Activated naive CD4-positive, alpha-beta T cell treated with anti-CD3 and anti-CD28 coated beads, Interleukin-2, amount 50 U/mL, for 16 hours (primary cell): Measurements from ENCODE around the gene REEP2.
A peak's percentile ranks its signal among the peaks of the same experiment; 100 is the strongest.
"Not testable (repeated sequence)": the region's sequence is repeated elsewhere in the genome, so short reads cannot be mapped to it uniquely, and the experiment has no call there.

Source experiments
- DNase-seq: peaks from one replicate; pipeline ENCODE4 v3.0.0-alpha.2; 2020

The REEP2 gene

DNA sequence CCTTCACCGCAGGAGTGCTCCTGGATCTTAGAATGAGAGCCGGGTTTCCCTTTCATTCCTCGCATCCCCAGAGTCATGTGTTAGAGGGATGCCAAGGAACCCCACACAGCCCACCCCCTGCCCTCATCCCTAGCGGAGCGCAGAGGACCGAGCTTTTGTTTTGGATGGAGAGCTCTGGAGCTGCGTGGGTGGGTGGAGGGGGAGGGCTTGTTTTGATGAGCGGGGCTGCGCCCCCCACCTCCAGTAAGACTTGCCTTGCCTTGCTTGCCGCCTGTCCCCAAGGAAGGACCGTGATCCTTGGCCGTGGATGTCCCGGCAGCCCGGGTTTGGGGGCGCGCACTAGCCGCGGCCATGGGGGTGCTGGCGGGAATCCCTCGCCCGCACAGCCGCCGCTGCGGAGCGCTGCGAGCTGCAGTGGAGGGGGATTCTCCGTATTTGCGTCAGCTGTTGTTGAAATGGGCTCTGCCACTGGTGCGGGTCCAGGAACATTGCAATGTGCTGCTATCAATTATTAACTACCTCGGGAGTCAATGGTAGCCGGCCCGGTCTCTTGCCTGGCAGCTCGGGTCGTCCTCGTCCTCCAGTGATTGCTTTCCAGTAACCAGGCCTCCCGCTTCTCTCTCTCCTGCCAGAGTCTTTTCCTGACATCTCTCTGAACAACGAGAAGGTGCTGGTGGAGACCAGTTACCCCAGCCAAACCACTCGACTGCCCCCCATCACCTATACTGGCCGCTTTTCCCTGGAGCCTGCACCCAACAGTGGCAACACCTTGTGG lies 27.5 kb downstream of the REEP2 start:
- DNase-seq: peak; percentile 31

- DNase-seq: no peak
These were observed 28.2 kb downstream of the REEP2 start for GRCh38 chr5:138466900-138467710.

GRCh38 chr5:138467711-138468132 lies 28.9 kb downstream of the REEP2 start:
- no peak for DNase-seq

GRCh38 chr5:138468133-138468965 lies 29.5 kb downstream of the REEP2 start:
- DNase-seq: no peak

DNA sequence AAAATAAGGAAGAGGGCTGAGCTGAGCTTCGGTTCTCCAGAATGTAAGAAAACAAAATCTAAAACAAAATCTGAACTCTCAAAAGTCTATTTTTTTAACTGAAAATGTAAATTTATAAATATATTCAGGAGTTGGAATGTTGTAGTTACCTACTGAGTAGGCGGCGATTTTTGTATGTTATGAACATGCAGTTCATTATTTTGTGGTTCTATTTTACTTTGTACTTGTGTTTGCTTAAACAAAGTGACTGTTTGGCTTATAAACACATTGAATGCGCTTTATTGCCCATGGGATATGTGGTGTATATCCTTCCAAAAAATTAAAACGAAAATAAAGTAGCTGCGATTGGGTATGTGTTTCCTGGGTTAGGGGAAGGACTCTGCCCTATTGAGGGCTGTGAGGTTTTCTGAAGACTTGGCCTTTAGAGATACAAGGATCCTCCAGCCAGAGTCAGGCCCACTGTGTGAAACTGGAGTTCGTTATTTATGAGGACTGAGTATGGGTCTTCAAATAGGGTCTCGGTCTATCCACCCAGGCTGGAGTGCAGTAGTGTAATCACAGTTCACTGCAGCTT lies 30.2 kb downstream of the REEP2 start:
- no peak for DNase-seq

DNA sequence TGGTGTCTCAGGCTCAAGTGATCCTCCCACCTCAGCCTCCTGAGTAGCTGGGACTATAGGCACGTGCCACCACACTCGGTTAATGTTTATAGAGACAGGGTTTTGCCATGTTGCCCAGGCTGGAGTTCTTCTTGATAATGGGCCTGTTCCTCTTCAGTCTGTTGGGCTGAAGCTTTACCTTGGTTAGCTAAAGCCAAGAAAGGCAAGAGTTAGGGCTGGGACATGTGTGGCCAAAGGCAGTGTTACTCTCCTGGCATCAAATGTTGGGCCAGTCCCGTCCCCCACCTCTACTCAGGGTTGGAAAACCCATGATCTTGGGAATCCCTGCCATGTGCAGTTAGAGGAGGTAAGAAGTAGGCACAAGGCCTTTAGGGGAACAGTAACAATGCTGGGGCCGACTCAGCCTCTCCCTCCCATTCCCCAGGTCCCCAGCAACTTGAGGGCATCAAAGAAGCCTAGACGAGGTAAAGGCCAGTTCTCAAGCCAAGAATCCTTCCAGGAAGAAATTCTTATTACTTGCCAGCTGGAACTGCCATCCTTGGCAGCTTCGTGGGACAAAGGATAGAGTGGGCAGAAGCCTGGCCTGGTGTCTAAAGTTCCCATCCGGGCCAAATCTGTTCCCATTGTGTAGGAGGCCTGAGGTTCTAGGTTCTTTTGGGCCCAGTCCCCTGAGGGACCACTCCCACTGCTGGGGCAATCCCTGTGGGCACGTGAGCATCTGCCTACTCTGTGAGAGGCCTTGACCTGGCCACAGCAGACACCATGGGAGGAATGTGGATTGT lies 30.9 kb downstream of the REEP2 start:
- no peak for DNase-seq

DNA sequence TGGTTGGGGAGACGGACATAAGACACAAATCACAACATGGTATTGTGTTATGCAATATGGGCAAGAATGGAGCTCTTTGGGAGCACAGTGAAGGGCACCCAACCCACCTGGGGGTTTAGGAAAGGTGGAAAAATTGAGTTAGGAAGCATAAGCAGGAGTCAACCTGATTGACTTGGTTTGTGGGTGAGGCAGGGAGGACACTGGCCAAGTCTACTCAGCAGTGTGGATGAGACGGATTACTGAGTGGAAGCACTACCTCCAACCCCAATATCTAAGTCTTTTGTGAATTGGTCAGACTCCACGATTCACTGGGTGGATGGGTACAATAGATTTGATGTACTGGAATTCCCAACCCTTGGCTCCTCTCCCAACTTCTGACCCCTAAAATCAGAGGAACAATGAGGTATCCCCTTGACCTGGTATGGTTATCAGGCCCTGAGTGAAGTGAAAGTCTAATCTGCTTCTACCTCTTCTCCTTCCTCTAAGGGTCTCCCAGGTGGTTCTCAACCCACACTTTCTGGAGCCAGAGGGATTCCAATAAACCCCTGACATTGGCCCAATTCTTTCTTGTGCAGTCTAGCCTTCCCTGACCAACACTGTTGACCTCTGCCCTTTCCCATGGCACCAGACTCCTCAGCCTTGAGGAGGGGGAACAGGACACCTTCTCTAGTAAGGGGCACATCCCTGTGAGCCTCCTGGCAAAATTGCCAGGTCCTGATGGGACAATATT lies 31.6 kb downstream of the REEP2 start:
- no peak for DNase-seq

GRCh38 chr5:138471052-138471361 lies 32.1 kb downstream of the REEP2 start:
- DNase-seq: no peak

DNA sequence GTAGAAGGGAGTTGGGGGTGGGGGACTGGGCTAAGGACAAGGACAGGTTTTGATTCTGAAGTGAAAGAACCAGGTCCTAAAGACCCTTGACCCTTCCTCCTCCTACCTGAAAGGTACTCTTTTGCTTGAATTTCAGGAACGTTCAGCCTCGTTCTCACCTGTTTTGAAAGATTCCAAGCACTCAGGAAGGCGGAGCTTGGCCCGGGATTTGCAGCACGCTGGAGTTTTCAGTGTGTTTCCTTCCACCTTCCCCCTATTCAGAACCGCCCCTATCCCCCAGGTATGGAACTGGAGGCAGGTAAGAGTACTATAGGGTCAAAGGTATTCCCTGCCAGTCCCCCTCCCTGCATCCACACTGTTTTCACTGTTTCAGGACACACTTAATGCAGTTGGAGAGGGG lies 33.5 kb downstream of the REEP2 start:
- no peak for DNase-seq

DNA sequence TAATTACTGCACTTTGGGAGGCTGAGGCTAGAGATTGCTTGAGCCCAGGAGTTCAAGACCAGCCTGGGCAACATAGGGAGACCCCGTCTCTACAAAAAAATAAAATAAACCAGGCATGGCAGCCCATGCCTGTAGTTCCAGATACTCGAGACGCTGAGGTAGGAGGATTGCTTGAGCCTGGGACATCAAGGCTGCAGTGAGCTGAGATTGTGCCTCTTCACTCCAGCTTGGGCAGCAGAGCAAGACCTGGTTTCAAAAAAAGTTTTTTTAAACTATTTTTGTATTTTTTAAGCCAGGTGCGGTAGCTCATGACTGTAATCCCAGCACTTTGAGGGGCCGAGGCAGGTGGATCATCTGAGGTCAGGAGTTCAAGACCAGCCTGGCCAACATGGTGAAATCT lies 34.3 kb downstream of the REEP2 start:
- not testable (repeated sequence) for DNase-seq

GRCh38 chr5:138476918-138477317 lies 38.1 kb downstream of the REEP2 start:
- DNase-seq: no peak

DNA sequence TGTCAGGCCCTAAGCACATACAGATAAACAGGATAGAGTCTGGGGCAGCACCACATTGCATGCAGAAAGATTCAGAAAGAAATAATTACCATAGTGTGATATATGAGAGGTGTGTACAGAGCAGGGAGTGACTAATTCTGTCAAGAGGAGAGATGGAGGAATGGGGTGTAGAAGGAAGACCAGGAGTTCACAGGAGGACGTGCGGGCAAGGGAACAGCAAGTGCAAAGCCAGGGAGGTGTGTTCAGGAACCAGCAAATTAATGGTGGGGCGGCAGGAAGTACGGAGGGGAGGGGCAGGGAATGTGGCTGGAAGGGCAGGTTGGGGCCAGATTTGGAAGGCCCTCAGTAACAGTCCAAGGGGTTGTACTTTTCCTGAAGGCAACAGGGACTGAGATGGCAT lies 43.8 kb downstream of the REEP2 start:
- no peak for DNase-seq

GRCh38 chr5:138488481-138488945 lies 49.7 kb downstream of the REEP2 start:
- DNase-seq: no peak

GRCh38 chr5:138489683-138490061 lies 50.8 kb downstream of the REEP2 start:
- DNase-seq: no peak

GRCh38 chr5:138490648-138491283 lies 51.9 kb downstream of the REEP2 start:
- DNase-seq: no peak

DNA sequence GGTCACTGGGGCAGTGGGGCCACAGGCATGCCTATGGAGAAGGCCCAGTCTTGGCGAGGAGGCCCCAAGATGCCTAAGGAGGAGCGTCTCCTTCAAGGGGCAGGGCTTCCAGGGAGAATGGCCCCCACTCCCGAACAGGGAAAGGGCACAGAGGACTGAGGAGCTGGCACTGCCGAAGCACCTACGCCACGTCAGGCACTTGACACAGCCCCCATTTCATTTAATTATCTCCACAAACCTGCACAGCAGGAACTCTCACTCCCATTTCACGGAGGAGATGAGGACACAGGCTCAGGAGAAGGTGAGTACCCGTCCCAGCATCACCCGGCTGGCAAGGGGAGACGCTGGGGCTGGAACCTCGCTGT lies 52.4 kb downstream of the REEP2 start:
- DNase-seq: no peak

GRCh38 chr5:138491669-138492559 lies 53.1 kb downstream of the REEP2 start:
- DNase-seq: peak; percentile 85

DNA sequence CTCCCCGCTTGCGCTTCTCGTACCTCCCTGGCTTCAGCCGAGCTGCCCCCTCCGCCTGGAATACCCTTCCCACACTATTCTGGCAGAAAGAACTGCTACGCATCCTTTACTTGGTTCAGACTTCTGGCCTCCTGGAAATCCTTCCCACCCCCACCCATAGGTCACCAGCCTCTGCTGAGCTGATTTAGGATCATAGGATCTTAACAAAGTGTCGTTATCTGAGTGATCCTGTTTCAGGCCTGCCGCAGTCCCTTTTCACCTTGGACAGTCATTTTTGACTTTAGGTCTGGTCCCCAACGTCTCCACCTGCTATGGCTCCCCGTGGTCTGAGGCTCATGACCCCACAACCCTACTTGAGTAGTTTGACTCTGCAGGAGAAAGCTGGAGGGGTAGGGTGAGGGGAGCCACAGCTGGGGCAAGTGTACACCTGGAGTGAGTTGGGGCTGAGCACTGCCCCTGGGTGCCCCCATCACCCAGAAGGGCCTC lies 53.7 kb downstream of the REEP2 start:
- no peak for DNase-seq

DNA sequence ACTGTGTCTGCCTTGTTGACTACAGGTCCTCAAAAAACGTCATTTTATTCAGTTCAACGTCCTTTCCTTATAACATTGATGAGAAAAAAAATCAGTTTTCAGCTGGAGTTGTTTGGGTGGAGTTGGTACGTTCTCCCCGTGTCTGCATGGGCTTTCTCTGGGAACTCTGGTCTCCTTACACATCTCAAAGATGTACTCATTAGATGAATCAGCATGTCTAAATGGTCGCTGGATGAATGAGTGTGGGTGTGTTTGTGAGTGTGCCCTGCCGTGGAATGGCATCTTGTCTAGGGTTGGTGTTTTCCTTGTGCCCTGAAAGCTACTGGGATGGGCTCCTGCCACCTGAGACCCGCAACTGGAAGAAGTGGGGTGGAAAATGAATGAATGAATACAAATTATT lies 56.5 kb downstream of the REEP2 start:
- DNase-seq: no peak
